Heart left ventricle (tissue), 16 donors: Measurements from ENCODE around the gene ADCY5. TPM values are rescaled to one million over a fixed set of nuclear protein-coding genes. Genes with fewer than 3 reads are reported as not detected.

Experiments
- ATAC-seq, 4 donors: fragments of 200-7000 bp; cut with Tn5 transposase; one replicate each; pipeline ENCODE4 v1.9.1; 2020 to 2022; ENCODE audit warnings: moderate library complexity in 4 of 4, mild to moderate bottlenecking in 3 of 4, moderate number of reproducible peaks in 1 of 4
- DNase-seq, 5 donors: peaks; one replicate each; pipeline ENCODE4 v3.0.0-alpha.2; 2020
- H3K27ac ChIP-seq, 12 donors: fragments of 200-600 bp; sonication (generic) in 4 of 12; one replicate each; pipeline versions ENCODE4 v1.5.0 to v1.8.0; 2016 to 2022; ENCODE audit warnings: mild to moderate bottlenecking in 2 of 12
- H3K27me3 ChIP-seq, 9 donors: fragments of 200-600 bp; sonication (generic) in 2 of 9; one replicate each; pipeline versions ENCODE4 v1.5.1 to v1.8.0; 2016 to 2022; ENCODE audit warnings: mild to moderate bottlenecking in 3 of 9
- H3K36me3 ChIP-seq, 9 donors: fragments of 200-600 bp; sonication (generic) in 2 of 9; one replicate each; pipeline versions ENCODE4 v1.5.0 to v1.8.0; 2018 to 2022; ENCODE audit warnings: mild to moderate bottlenecking in 2 of 9
- H3K4me1 ChIP-seq, 12 donors: fragments of 200-600 bp; sonication (generic) in 4 of 12; one replicate each; pipeline versions ENCODE4 v1.5.0 to v1.8.0; 2016 to 2022; ENCODE audit warnings: mild to moderate bottlenecking in 3 of 12
- H3K4me3 ChIP-seq, 12 donors: fragments of 200-600 bp; sonication (generic) in 4 of 12; one replicate each; pipeline versions ENCODE4 v1.5.0 to v1.8.0; 2017 to 2022; ENCODE audit warnings: mild to moderate bottlenecking in 9 of 12, moderate library complexity in 4 of 12
- H3K9me3 ChIP-seq, 12 donors: fragments of 200-600 bp; sonication (generic) in 4 of 12; one replicate each; pipeline versions ENCODE4 v1.5.0 to v1.8.0; 2016 to 2022; ENCODE audit warnings: mild to moderate bottlenecking in 1 of 12
- CTCF ChIP-seq, 12 donors: fragments of 200-600 bp; sonication (generic) in 4 of 12; IDR thresholded peaks; one replicate each; pipeline versions ENCODE4 v1.5.0 to v1.8.0; 2018 to 2022; ENCODE audit warnings: antibody characterized with exemption in 12 of 12, mild to moderate bottlenecking in 5 of 12
- POLR2A ChIP-seq, 2 donors: fragments of 450-650 bp; IDR thresholded peaks; one replicate each; pipeline ENCODE4 v1.6.1; 2017; ENCODE audit warnings: antibody characterized with exemption in 2 of 2, mild to moderate bottlenecking in 2 of 2, moderate library complexity in 2 of 2
- WGBS, 4 donors: extraction: QIAGEN DNeasy Blood & Tissue Kit in 2 of 4; methylation state at CpG; one replicate each; pipeline versions ENCODE4 v1.1.5 to v1.1.7; 2013 to 2018; 5-methylcytosine and 5-hydroxymethylcytosine counted together
- intact Hi-C, 10 donors: fragments of 100-400 bp; cut with DNase I; formaldehyde crosslinking; loops; one replicate each; pipeline versions ENCODE4 v1.11.1 to v1.14.2; 2022
- polyA plus RNA-seq, 2 donors: library from polyadenylated mRNA; stranded (reverse); fragments of 200-250 nt; gene quantifications; one replicate each; pipeline ENCODE4 v1.2.3, GENCODE V29; 2013
- total RNA-seq, 9 donors: library from RNA; depleted of rRNA in 2 of 9; stranded (reverse); fragments of >200 nt in 2 of 9; fragmentation: NEBNext Ultra II Directional in 3 of 9; extraction: Animal tissue kit (Norgen Biotek cat#: 25700) in 3 of 9; gene quantifications; one replicate each; pipeline versions ENCODE4 v1.1.0 to v1.2.4, GENCODE V29; 2016 to 2023
- donor health status: ischemic (EF 13 %, LVEDD 7.1; RV severe dilation, severe dysfunction).
- donor health status: healthy with polysubstance abuse.
- donor health status: DM: no; HTN: yes; CAD: no.
- donor health status: DM: no; HTN: no; CAD: no.
- donor health status: ischemic (EF 25% LVEDD 6.9; RV normal size, moderate dysfunction).
- donor health status: ischemic (EF 25% LVEDD 5.7; RV mildly dilated, moderate dysfunction).
- donor health status: healthy.
- donor health status: DM: yes; HTN: yes; CAD: no.
- donor health status: ischemic (EF 35%, LVEDD 5.7; RV mildly dilated, moderate dysfunction).
- donor health status: nonischemic (EF 11% LVEDD 7.7; RV severe dilation, severe dysfunction).
- donor health status: DM: yes; HTN: yes; CAD: no.
- donor health status: PGD.
- donor health status: ischemic (EF 29% LVEDD 5.4; RV normal size, mild dysfunction).
- donor health status: nonischemic (EF 23%, LVEDD 6.1; RV moderate dilation, normal function).

Gene ADCY5
- total and polyA plus RNA-seq, 11 donors, result 78.5 to 276 (median 167) TPM

GRCh38 chr3:123295901-123296250, 153.0 kb downstream of the ADCY5 start:
- peaks cover 0 to 88% (median 33%) of the 10 kb centered on the region in 9 donors for H3K36me3 ChIP-seq
- TF ChIP-seq POLR2A (IDR thresholded peaks at IDR 0.05) (no peak), CTCF (IDR thresholded peaks at IDR 0.05) (no peak)
- WGBS, 4 donors, result 46 to 72% (median 70%) methylated on average over 3 to 11 of the region's 11 CpGs
- H3K4me1 ChIP-seq, result peaks cover 0 to 6% (median 0%) of the 10 kb centered on the region in 12 donors
- H3K4me3 ChIP-seq, result no peak overlapping the region
- H3K9me3 ChIP-seq, result no peaks in the 10 kb centered on the region
- DNase-seq, result peak in 1 of 5 donors; percentile 10
- intact Hi-C loops, result no loop called here
- H3K27ac ChIP-seq, result no peak overlapping the region
- no peaks in the 10 kb centered on the region for H3K27me3 ChIP-seq
- ATAC-seq, result no peak

GRCh38 chr3:123295171-123295900, 153.6 kb downstream of the ADCY5 start:
- Histone ChIP-seq H3K4me3 (no peak overlapping the region), H3K36me3 (peaks cover 0 to 88% (median 33%) of the 10 kb centered on the region in 9 donors), H3K27ac (no peak overlapping the region), H3K27me3 (no peaks in the 10 kb centered on the region), H3K9me3 (no peaks in the 10 kb centered on the region), H3K4me1 (peaks cover 0 to 6% (median 0%) of the 10 kb centered on the region in 12 donors)
- intact Hi-C loops, result no loop called here
- DNase-seq (peak in 1 of 5 donors; percentile 19), ATAC-seq (peak in 1 of 4 donors; percentile 7)
- 58 to 63% (median 61%) methylated on average over 7 of the region's 7 CpGs for WGBS, 4 donors
- TF ChIP-seq POLR2A (IDR thresholded peaks at IDR 0.05), result no peak
- TF ChIP-seq CTCF (IDR thresholded peaks at IDR 0.05), result no peak

- no peak overlapping the region for H3K27ac ChIP-seq
- peaks cover 0 to 86% (median 26%) of the 10 kb centered on the region in 9 donors for H3K36me3 ChIP-seq
- no peak overlapping the region for H3K4me3 ChIP-seq
- 89 to 96% (median 93%) methylated on average over 13 of the region's 13 CpGs for WGBS, 4 donors
- intact Hi-C loops, result no loop called here
- ATAC-seq (no peak), DNase-seq (no peak)
- no peaks in the 10 kb centered on the region for H3K9me3 ChIP-seq
- H3K27me3 ChIP-seq, result no peaks in the 10 kb centered on the region
- no peak for TF ChIP-seq CTCF (IDR thresholded peaks at IDR 0.05)
- peaks cover 0 to 8% (median 0%) of the 10 kb centered on the region in 12 donors for H3K4me1 ChIP-seq
These were observed 154.5 kb downstream of the ADCY5 start for GRCh38 chr3:123294296-123294938.
